Sigmoid colon (tissue), 7 donors: ENCODE data around the gene EMC9. TPM values are rescaled to one million over a fixed set of nuclear protein-coding genes. Genes with fewer than 3 reads are reported as not detected.

ENCODE experiments used
- DNase-seq: peaks from one replicate; pipeline ENCODE4 v3.0.0-alpha.2; 2019
- H3K27ac ChIP-seq, 4 donors: fragments of 200-600 bp; sonication (generic); one replicate each; pipeline ENCODE4 v1.5.1; 2016 to 2019; ENCODE audit warnings: mild to moderate bottlenecking in 1 of 4
- H3K27me3 ChIP-seq, 3 donors: fragments of 200-600 bp; sonication (generic); one replicate each; pipeline ENCODE4 v1.5.1; 2019; ENCODE audit warnings: mild to moderate bottlenecking in 1 of 3
- H3K36me3 ChIP-seq, 4 donors: fragments of 200-600 bp; sonication (generic); one replicate each; pipeline ENCODE4 v1.5.1; 2016 to 2019
- H3K4me1 ChIP-seq, 4 donors: fragments of 200-600 bp; sonication (generic); one replicate each; pipeline ENCODE4 v1.5.1; 2017 to 2019
- H3K4me3 ChIP-seq, 4 donors: fragments of 200-600 bp; sonication (generic); one replicate each; pipeline ENCODE4 v1.5.1; 2017 to 2019; ENCODE audit warnings: mild to moderate bottlenecking in 2 of 4, moderate library complexity in 1 of 4
- H3K9me3 ChIP-seq, 4 donors: fragments of 200-600 bp in 3 of 4; sonication (generic) in 3 of 4; one replicate each; pipeline versions ENCODE4 v1.5.1 to v1.6.1; 2013 to 2019
- CTCF ChIP-seq, 4 experiments: fragments of 450-650 bp in 3 of 4; fragments of 200-600 bp in 1 of 4; IDR thresholded peaks; one replicate each; pipeline ENCODE4 v1.5.1; 2016 to 2019; ENCODE audit warnings: antibody characterized with exemption in 4 of 4, mild to moderate bottlenecking in 3 of 4, moderate library complexity in 2 of 4
- EP300 ChIP-seq, 4 donors: sonication (generic); formaldehyde crosslinking; IDR thresholded peaks; one replicate each; pipeline ENCODE4 v1.6.1; 2017; ENCODE audit warnings: antibody characterized with exemption in 4 of 4
- POLR2A ChIP-seq, 2 donors: fragments of 450-650 bp; IDR thresholded peaks; one replicate each; pipeline ENCODE4 v1.6.1; 2016; ENCODE audit warnings: antibody characterized with exemption in 2 of 2, mild to moderate bottlenecking in 2 of 2, moderate library complexity in 2 of 2
- POLR2AphosphoS5 ChIP-seq, 4 donors: sonication (generic); formaldehyde crosslinking; IDR thresholded peaks; one replicate each; pipeline ENCODE4 v1.6.1; 2017; ENCODE audit warnings: antibody characterized with exemption in 4 of 4
- WGBS, 2 donors: extraction: QIAGEN DNeasy Blood & Tissue Kit; methylation state at CpG; one replicate each; pipeline ENCODE4 v1.1.7; 2013; 5-methylcytosine and 5-hydroxymethylcytosine counted together
- intact Hi-C: fragments of 100-400 bp; cut with DNase I; formaldehyde crosslinking; loops from one replicate; pipeline ENCODE4 v1.15.1; 2023
- polyA plus RNA-seq, 3 donors: library from polyadenylated mRNA; stranded (reverse); fragments of 200-250 nt; gene quantifications; one replicate each; pipeline ENCODE4 v1.2.3, GENCODE V29; 2013
- total RNA-seq, 4 donors: library from RNA; depleted of rRNA; stranded (reverse); fragments of >200 nt; gene quantifications; one replicate each; pipeline ENCODE4 v1.1.0, GENCODE V29; 2016
- donor health status: healthy with polysubstance abuse.
- donor health status: Bipolar disorder and iron deficiency.
- donor health status: healthy.

The EMC9 gene
- total and polyA plus RNA-seq, 7 donors, result 5.0 to 37.2 (median 20.6) TPM

- Histone ChIP-seq H3K27ac (peak overlapping the region; percentile 93 to 95 (median 94)), H3K36me3 (peaks cover 14 to 24% (median 17%) of the 10 kb centered on the region in 4 donors), H3K9me3 (no peaks in the 10 kb centered on the region), H3K27me3 (no peaks in the 10 kb centered on the region), H3K4me1 (peaks cover 0 to 45% (median 37%) of the 10 kb centered on the region in 4 donors), H3K4me3 (peak overlapping the region; percentile 85 to 99 (median 96))
- TF ChIP-seq CTCF (IDR thresholded peaks at IDR 0.05) (no peak), EP300 (IDR thresholded peaks at IDR 0.05) (no peak), POLR2A (IDR thresholded peaks at IDR 0.05) (no peak), POLR2AphosphoS5 (IDR thresholded peaks at IDR 0.05) (no peak)
- DNase-seq, result no peak
- intact Hi-C loops, result loop anchor here (2.0 to 5.0 kb wide), 2 partner anchors 22 to 580 kb away; partner anchors contain the start of genes DCAF11, NRL and THTPA
- 19 to 35% methylated on average over 13 of the region's 13 CpGs for WGBS, 2 donors
Measured at GRCh38 chr14:24136684-24137528, 4.5 kb downstream of the EMC9 start.

GRCh38 chr14:24135834-24136683 is 5.3 kb downstream of the EMC9 start, which contains the start of gene PSME1:
Gene PSME1 (plus strand): TSS chr14:24136194. CDS start chr14:24136263, 69 bp downstream.
- intact Hi-C loops, result loop anchor here (2.0 to 5.0 kb wide), 2 partner anchors 21 to 579 kb away; partner anchors contain the start of genes DCAF11, NRL and THTPA
- peaks cover 0 to 44% (median 36%) of the 10 kb centered on the region in 4 donors for H3K4me1 ChIP-seq
- WGBS, 2 donors, result 0 to 1% methylated on average over 73 to 75 of the region's 75 CpGs

GRCh38 chr14:24135584-24135833 is 5.9 kb downstream of the EMC9 start:
- Histone ChIP-seq H3K9me3 (no peaks in the 10 kb centered on the region), H3K36me3 (peaks cover 14 to 24% (median 17%) of the 10 kb centered on the region in 4 donors), H3K27ac (peak overlapping the region; percentile 93 to 95 (median 94)), H3K27me3 (no peaks in the 10 kb centered on the region), H3K4me1 (peaks cover 0 to 41% (median 32%) of the 10 kb centered on the region in 4 donors), H3K4me3 (peak overlapping the region; percentile 85 to 99 (median 96))
- 3 to 8% methylated on average over 9 of the region's 9 CpGs for WGBS, 2 donors
- TF ChIP-seq CTCF (IDR thresholded peaks at IDR 0.05) (no peak), POLR2A (IDR thresholded peaks at IDR 0.05) (no peak), POLR2AphosphoS5 (IDR thresholded peaks at IDR 0.05) (no peak), EP300 (IDR thresholded peaks at IDR 0.05) (no peak)
- intact Hi-C loops, result loop anchor here (5.0 kb wide), 1 partner anchor 578 kb away; the partner anchor contains the start of gene THTPA
- DNase-seq, result no peak

More at GRCh38 chr14:24135834-24136683, 5.3 kb downstream of the EMC9 start, which contains the start of gene PSME1:
- TF ChIP-seq POLR2A (IDR thresholded peaks at IDR 0.05), result peak in 1 of 2 donors; percentile 62
- TF ChIP-seq CTCF (IDR thresholded peaks at IDR 0.05), result no peak
- TF ChIP-seq POLR2AphosphoS5 (IDR thresholded peaks at IDR 0.05), result peak; percentile 79 to 90 (median 86)
- peak in 1 of 4 donors; percentile 3 for TF ChIP-seq EP300 (IDR thresholded peaks at IDR 0.05)
- Histone ChIP-seq H3K27me3 (no peaks in the 10 kb centered on the region), H3K4me3 (peak within 1 kb of the TSS; percentile 85 to 99 (median 96)), H3K9me3 (no peaks in the 10 kb centered on the region), H3K27ac (peak within 1 kb of the TSS; percentile 93 to 95 (median 94)), H3K36me3 (peaks cover 14 to 24% (median 17%) of the 10 kb centered on the region in 4 donors)
- DNase-seq, result peak; percentile 97

GRCh38 chr14:24133735-24134134 is 7.7 kb downstream of the EMC9 start:
- TF ChIP-seq CTCF (IDR thresholded peaks at IDR 0.05), result no peak
- no peak for TF ChIP-seq EP300 (IDR thresholded peaks at IDR 0.05)
- TF ChIP-seq POLR2AphosphoS5 (IDR thresholded peaks at IDR 0.05), result no peak
- TF ChIP-seq POLR2A (IDR thresholded peaks at IDR 0.05), result no peak
- Histone ChIP-seq H3K9me3 (no peaks in the 10 kb centered on the region), H3K27me3 (no peaks in the 10 kb centered on the region), H3K4me1 (peaks cover 0 to 25% (median 20%) of the 10 kb centered on the region in 4 donors), H3K36me3 (peaks cover 8 to 14% (median 11%) of the 10 kb centered on the region in 4 donors), H3K4me3 (no peak overlapping the region), H3K27ac (no peak overlapping the region)
- 91 to 96% methylated on average over 1 of the region's 1 CpG for WGBS, 2 donors
- no peak for DNase-seq
- intact Hi-C loops, result no loop called here
